Activated CD8-positive, alpha-beta memory T cell treated with anti-CD3 and anti-CD28 coated beads for 48 hours (primary cell): Measurements from ENCODE around the gene ACP3.

Experiments used
- DNase-seq, 3 experiments: peaks; one replicate each; pipeline ENCODE4 v3.0.0-alpha.2; 2020; ENCODE audit warnings: low read depth in 2 of 3, low spot score in 2 of 3

Gene ACP3

GRCh38 chr3:132405609-132406299 lies 88.5 kb downstream of the ACP3 start:
- DNase-seq: no peak

GRCh38 chr3:132406587-132406986 lies 89.4 kb downstream of the ACP3 start:
- DNase-seq: no peak

GRCh38 chr3:132407025-132407424 lies 89.8 kb downstream of the ACP3 start:
- DNase-seq: no peak
